Measurements from ENCODE around the gene SELPLG.

Gene SELPLG

DNA sequence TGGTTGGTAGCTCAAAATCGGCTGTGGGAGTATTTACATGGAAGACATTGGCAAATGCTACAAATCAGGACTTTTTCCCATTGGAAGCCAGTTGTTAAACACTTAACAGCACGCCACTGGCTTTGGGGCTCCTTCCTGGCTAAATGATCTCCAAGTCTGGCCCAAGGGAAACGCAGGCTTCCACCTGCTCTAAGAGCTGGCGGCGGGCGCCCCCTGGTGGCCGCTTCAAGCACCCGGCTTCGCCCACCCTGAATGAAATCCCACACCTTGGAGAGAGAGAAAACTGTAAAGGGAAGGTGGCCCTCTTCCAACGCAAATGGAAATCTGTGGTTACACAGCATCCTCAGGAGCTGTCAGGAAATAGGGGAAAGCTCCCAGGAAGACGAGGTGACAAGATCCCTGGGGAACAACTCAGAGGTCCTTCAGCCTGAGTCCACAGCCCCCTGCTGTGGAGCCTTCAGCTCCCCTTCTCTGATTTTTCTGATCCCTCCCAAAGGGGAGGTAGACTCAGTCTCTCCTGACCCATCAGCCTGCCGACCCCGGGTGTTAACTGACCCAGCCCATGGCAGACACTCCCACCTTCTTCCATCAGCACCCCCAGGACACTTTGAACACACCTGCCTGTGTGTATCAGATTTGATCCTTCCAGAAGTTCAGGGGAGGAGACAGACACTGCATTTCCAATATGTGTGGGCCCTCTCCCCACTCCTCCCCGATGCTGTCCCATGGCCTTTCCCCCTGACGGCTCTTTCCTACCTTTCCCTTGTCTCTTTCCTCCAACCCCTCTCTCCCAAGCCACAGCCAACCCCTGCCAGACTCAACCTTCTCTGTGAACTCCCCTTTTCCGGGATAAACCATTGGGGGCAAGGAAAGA is 15.4 kb downstream of the SELPLG start:
- peak; percentile 93 for DNase-seq

DNA sequence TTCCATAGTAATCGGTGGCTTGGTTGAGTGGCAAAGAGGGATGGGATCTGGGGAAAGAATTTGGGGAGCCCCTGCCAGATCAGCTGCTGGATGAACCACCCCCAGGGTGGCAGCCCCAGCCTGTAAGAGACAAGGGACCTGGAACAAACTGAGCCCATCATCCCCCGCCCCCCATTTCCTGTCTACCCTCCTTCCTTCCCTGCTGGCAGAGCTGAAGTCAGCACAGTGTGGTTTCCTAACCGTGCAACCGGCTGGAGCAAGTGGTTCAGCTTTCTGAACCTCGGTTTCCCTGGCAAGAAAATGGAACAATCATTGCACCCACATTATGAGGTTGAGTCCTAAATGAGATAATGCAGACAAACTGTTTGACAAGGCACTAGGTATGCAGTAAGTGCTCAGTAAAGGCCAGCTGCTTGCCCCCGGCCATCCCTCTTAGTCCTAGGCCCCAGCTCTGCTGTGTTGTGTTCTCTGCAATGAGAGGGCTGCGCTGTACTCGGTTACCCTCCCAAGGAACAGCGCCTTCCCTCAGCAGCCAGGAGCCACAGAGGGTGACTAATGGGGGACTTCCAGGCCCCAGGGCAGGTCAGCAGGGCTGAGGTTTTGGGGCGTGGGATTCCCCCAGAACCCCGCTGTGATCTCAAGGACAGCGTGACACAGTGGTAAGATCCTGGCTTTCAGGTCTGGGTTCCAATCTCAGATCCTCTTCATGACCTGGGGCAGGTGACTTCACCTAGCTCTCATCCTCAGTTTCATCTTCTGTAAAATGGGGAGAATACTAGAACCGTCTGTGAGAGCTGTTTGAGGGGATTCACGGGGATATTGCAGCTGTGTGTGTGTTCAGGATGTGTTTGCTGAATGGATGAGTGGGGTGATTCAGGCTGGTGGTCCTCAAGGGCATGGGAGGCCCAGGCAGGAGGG is 16.5 kb downstream of the SELPLG start:
- DNase-seq = peak; percentile 88

DNA sequence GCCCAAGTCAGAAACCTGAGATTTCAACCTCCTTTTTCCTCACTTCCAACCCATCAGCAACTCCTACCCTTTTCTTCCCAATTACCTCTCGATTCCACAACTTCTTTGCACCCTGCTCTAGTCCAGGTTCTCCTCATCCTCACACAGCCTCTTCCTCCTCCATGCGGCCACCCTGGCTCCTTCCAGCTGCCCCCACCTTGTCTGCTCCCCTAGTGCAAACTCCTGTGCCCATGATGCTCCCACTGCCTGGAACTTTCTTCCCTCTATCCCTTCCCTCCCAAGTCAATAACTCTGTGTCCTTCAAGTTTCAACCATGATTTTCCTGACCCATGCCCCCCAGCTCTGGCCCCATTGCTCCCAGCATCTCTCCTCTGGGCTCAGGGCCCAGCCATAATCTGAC is 17.3 kb downstream of the SELPLG start:
- DNase-seq = no peak

DNA sequence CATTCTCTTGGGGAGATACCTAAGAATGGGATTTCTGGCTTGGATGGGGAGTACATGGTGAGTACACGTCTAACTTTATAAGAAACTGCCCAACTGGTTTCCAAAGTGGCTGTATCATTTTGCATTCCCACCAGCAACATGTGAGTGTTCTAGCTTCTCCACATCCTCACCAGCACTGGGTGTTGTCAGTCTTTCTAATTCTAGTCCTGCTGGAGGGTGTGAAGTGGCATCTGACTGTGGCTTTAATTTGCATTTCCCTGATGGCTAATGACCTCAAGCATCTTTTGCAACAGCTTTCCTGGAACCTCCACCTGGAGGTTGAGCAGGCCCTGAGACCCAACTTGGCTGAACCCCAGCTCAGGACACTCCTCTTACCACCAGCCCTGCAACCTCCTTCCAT is 17.8 kb downstream of the SELPLG start:
- DNase-seq = no peak

DNA sequence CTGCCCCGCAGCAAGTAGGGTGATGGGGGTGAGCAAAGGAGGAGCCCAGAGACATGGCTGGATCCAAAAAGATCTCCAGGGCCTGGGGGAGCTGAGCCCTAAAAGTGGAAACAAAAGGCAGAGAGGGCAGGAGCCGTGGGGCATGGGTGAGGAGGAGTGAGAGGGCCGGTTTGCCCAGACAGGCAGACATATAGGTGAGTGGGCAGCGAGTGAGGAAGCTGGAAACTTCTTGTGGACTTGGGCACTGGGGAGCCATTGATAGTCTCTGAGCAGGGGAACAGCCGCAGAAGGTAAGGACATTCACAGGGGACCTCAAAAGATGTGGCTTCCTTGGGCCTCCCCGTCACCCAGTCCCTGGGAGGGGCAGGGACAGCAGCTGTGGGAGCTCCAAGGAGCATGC is 19.1 kb downstream of the SELPLG start:
- no peak for DNase-seq

DNA sequence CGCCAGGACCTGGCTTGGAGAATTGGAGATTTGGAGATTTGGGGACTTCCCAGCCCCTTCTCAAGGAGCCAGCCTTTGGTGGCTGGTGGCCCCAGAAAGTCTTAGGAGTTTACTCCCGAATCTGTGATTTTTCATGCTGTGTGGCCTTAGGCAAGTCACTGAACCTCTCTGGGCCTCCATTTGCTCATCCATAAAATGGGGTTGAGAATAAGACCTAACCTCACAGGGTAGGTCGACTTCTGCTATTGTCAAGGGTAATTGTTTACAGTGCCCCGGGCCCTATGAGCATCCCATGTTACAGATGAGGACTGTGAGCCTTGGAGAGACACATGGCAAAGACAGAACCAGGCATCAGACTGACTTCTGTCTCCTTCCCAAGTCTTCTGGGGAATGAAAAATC is 19.7 kb downstream of the SELPLG start:
- no peak for DNase-seq

DNA sequence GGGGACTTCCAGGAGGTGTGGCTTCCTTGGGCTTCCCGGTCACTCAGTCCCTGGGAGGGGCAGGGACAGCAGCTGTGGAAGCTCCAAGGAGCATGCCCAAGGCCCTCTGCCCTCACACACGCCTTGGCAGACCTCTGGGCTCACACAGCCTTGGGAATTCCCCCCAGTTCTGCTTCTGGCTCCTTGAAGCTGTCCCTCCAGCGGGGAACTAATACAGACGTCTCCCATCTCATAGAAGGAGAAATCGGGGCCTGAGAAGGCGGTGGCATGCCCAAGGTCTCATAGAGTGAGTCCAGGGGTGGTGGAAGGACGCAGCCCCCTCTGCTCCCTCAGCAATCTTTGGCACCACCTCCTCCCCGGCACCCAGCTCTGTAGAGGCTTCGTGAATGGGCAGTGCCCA is 20.1 kb downstream of the SELPLG start:
- DNase-seq = no peak

DNA sequence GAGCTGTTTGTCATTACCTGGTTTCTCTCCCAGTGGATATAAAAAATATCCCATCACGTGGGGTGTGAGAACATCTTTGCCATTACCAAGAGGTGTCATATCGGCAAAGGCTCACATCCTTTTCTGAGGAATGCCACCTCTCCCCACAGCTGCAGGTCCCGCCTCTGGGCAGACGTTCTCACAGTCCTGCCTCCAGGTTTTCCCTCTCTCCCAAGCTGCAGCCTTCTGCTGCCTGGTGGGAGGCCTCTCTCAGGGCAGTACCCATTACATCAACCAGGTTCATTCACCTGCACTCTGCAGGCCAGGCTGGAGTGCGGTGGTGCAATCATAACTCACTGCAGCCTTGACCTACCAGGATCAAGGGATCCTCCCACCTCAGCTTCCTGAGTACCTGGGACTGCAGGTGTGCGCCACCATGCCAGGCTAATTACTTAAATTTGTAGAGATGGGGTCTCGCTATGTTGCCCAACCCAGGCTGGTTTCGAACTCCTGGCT is 20.9 kb downstream of the SELPLG start:
- DNase-seq = no peak

DNA sequence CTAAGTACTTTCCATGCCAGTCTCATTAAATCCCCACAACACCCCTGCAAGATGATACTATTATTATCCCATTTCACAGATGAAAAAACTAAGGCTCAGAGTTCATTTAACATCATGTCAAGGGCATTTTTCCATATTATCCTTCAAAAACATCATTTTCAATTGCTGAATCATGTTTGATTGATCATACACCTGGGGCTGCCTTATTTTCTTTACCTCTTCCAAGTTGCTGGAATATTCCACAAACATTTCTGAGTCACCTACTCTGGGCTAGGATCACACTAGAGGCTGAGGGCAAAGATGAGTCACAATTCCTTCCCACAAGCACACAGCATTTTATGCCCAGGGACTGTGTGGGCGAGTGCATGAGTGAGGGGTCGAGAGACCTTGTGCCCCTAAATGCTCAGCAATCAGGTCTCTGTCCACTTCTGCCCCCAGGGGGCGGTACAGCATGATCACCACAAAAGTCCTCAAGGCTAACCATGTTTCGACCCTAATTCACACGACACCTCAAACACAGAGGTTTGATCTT is 21.7 kb downstream of the SELPLG start:
- peak; percentile 78 for DNase-seq

DNA sequence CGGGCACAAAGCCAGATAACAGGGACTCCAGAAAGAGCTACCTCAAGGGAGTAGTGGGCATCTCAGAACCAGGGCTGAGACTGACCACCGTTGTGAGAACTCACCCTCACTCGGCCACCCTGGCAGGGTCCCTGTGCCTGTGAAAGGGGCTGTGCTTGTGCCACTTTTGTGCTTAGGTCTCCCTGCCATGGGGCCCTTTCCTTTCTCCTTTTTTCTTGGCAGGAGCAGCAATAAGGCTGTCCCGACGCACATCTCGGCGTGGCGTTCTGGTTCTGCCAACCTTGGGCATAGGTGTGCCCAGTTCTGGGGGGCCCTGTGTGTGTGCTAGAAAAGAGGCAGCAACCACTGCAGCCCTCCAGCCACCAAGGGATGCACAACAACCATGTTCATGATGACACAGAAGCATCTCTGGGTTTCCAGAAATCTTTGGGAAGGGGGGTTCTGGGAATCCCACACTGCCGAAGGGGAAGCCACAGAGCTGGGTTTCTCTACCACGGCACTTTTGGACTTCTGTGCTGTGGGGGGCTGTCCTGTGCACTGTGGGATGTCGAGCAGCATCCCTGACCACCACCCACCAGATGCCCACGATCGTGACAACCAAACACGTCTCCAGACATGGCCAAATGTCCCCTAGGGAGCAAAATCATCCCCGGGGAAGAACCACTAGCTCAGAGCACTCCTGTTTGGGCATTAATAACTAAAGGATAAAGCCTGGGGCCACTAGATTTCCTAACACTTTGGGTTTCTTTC is 22.7 kb downstream of the SELPLG start:
- no peak for DNase-seq

DNA sequence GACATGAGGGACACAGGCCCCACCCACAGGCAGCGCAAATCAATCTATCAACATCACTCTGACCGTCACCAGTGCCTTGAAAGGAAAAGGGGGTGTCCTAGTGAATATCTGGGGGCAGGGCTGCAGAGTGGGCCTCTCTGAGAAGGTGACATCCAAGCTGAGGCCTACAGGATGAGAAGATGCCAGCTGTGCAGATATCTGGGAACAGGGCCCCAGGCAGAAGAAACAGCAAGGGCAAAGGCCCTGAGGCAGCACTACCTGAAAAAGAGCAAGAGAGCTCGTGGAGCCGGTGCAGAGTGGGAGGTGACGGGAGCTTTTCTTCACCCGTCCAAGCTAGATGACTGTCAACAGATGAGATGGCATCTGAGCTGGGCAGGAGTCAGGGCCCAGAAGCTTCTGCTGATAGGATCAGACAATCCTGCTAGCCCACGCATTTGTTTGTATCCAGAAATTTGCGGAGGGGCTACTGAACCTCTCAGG is 23.3 kb downstream of the SELPLG start:
- no peak for DNase-seq

DNA sequence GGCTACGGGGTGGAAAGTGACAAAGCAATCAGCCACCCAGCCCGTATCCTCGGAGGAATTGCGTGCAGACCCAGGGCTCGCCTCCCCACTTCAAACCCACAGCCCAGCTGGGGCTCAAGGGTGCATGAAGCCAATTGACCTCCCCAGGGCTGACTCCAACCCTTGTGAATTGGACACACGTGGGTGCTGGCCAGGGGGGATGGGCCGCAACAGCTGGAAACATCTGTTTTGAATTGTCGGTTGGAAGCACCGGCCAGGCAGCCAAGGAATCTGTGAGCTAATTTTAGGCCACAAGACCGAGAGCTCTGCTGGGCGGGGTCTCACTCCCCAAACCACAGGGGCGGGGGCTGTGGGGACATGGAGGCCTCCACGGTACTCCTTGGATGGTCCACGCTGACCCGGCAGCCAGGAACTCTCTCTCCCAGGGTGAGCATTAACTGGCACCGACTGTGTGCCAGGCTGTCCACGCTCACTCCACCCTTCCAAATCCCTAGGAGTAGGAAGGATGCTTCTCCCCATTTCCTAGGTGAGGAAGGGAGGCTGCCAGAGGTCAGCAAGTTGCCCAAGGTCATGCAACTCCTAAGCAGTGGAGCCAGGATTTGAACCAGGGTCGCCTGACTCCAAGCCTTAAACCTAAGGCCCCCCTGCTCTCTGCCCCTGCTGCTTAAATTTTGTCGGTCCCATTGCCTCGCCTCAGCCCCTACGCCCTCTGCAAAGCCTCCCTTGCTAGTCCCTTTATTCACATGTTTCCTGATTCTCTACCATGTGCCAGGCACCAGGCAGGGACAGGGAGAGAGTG is 24.0 kb downstream of the SELPLG start:
- no peak for DNase-seq

DNA sequence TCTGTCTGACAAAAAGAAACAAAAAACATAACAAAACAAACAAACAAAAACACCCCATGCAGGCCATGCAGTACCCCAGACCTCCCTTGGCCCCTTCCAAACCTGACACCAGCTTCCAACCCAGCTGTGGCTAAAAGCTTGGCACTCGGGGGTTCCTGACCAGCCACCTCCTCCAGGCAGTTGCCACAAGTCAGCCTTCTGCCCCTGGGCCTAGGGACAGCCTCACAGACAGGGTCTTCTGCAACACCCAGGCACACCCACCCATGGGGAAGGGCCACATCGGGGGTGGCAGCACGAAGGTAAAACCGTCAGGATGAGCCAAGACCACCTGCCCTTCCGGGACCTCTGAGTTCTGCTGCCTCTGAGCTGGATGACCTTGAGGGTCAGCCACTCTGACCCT is 25.1 kb downstream of the SELPLG start:
- DNase-seq = no peak

DNA sequence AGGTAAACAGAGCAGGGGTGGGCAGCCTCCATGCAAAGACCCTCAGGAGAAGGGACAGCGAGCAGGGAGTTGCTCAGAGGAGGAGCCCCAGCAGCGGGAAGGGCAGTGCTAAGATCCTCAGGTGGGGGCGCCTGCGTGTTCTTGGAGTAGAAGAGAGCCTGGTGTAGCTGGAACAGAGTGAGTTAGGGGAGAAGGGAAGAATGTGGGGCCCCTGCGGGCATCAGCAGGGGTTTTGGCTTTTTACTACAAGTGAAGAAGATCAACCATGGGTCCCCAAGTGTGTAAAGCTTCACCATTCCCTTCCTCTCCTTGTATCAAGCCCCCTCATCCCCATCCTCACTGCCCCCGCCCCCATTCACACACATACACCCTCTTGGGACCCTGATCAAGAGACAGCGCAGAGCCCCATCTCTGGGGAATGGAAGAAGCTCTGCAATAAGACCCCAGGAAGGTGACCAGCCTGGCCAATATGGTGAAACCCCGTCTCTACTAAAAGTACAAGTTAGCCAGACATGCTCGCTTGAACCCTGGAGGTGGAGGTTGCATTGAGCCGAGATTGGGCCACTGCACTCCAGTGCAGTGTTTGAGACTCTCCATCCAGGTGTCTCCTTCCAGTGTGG is 25.6 kb downstream of the SELPLG start:
- DNase-seq = no peak

DNA sequence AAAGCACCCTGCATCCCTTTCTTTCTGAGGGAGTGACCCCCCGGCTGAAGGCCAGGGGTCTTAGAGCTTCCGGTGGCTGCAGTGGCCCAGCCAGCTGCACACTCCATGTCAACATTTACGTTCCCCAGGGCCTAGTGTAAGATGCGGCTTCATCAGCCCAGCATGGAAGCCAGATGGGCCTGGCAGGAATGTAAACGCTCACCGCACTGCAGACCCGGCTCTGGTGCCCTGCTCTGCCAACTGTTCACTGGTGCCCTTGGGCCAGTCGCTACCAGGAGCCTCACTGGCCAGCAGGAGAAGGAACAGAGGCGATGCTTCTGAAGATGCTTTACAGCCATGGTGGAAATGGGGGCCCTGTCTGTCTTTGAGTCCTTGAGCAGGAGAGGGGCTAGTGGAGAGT is 27.2 kb downstream of the SELPLG start:
- no peak for DNase-seq

DNA sequence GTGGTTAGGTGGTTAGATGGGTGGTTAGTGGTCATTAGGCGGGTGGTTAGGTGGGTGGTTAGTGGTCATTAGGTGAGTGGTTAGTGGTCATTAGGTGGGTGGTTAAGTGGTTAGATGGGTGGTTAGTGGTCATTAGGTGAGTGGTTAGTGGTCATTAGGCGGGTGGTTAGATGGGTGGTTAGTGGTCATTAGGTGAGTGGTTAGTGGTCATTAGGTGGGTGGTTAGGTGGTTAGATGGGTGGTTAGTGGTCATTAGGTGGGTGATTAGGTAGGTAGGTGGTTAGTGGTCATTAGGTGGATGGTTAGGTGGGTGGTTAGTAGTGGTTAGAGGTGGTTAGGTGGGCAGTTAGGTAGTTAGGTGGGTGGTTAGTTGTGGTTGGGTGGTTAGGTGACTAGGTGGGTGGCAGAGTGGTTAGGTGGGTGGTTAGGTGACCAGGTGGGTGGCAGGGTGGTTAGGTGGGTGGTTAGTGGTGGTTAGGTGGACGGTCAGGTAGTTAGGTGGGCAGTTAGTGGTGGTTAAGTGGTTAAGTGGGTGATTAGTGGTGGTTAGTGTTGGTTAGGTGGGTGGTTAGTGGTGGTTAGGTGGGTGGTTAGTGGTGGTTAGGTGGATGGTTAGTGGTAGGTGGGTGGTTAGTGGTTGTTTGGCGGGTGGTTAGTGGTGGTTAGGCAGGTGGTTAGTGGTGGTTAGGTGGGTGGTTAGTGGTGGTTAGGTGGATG is 27.8 kb downstream of the SELPLG start:
- no peak for DNase-seq

DNA sequence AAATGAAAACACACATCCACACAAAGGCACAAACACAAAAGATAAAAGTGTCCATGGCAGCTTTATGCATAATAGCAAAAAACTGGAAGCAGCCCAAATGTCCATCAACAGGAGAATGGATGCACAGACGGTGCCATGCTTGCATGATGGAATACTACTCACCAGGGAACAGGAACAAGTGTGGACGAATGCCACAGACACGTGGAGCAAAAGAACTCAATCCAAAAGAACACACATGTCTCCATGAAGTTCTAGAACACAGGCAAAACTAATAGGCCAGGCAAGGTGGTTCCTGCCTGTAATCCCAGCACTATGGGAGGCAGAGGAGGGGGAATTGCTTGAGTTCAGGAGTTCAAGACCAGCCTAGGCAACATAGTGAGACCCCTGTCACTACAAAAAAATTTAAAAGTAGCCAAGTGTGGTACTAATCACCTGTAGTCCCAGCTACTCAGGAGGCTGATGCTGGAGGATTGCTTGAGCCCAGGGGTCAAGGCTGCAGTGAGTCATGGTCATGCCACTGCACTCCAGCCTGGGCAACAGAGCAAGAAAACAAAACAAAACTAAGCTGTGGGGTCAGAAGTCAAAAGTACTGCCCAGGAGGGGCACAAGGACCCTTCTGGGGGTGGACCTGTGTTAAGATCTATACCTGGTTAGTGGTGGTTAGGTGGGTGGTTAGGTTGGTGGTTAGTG is 28.5 kb downstream of the SELPLG start:
- no peak for DNase-seq

DNA sequence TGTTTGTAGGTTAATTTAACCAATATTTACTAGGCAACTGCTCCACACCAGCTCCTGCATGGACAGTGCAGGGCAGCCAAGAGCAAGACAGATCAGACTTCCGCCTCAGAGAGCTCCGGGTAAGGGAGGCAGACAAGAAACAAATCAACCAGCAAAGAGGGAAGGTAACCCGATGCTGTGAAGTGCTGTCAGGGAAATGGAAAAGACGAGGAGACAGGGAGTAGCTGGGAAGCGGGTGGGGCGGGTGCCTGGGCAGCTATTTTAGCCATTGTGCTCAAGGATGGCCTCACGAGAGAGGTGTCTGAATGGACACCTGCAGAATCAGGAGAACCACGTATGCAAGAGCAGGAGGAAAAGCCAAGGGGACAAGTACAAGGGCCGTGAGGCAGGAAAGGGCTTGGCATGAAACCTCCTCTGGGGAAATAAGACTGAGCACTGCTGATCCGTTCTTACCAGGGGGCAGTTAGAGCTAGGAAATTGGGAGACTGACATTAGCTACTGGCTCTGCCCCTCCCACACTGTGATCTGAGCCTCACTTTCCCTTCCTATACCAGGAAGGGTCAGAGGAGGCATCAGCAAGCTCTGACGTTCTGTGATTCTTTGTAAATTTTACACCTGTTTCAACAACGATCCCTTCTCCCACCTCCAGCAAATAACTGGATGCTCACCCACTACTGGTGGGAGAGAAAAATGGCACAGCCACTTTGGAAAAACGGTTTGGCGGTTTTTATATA is 29.3 kb downstream of the SELPLG start:
- no peak for DNase-seq

DNA sequence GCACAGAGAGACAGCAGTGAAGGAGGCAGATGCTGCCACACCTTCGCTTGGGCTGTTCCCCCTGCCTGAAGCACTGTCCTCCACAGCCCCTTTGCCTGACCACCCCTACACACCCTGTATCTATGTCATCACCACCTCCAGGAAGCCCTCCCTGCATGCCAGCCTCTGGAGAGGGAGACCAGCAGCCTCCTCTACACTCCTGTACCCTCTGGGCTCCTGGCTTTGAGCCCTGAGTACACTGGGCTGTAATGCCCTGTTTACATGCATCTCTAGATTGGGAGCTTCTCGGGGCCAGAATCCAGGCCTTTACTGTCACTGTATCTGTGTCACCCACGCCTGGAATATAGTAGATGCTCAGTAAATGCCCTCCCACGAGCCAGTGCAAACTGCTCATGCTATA is 30.0 kb downstream of the SELPLG start:
- no peak for DNase-seq

Measured in activated CD8-positive, alpha-beta memory T cell treated with anti-CD3 and anti-CD28 coated beads, Interleukin-2, amount 50 U/mL, for 48 hours (primary cell).